NCI-H2171 (cell line): ENCODE results near the gene USP47.

Experiments used
- DNase-seq: peaks from one replicate; lab custom pipeline; 2025; lab: John Stamatoyannopoulos, UW

USP47 gene

DNA sequence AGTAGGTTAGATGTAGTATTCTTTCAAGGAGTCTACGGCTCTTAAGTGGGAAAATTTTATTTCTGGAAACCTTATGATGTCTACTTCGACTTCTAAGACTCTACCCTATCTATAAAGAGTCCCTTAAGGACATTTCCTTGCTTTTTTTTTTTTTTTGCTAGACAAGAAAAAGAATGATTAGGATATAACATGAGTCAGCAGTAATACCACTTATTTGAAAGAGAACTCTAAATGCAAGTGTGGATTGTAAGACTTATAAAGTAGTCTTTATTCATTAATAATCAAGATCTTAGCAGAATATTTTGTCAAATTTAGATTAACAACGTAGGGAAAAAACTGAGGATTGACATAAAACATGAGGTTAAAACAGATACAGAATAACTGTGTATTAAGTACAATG is 95.7 kb downstream of the USP47 start:
- no peak for DNase-seq

DNA sequence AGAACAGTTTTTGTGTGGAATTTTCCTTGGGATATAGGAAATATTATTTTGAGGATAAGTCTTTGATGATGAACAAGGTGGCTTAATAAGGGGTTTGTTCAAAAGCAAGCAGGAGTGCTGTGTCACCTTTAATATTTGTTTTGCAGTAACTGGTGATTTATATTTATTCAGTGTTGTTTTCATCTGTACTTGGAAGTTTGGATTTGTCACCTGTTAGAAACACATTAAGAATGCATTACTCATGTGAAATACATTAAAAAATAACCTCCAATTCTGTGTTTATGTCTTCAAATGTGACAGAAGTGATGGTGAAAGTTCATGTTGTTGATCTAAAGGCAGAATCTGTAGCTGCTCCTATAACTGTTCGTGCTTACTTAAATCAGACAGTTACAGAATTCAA is 96.2 kb downstream of the USP47 start:
- DNase-seq: no peak

DNA sequence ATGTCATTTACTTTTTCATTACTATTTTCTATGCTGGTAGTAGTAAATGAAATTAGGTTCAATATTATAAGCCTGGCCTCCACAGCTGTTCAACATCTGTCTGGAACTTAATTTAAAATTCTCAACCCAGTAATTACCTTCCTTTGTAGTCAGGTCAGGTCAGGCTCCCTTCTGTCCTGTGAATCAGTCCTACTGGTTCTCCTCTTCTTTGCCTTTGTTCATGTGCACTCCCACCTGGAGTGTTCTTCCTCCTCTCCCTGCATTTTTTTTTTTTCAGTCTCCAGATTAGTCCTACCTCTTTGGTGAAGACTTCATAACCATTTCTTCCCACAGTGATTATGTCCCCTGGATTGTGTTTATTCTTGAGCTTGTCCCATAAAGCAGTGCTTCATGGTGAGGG is 98.8 kb downstream of the USP47 start:
- DNase-seq: no peak

DNA sequence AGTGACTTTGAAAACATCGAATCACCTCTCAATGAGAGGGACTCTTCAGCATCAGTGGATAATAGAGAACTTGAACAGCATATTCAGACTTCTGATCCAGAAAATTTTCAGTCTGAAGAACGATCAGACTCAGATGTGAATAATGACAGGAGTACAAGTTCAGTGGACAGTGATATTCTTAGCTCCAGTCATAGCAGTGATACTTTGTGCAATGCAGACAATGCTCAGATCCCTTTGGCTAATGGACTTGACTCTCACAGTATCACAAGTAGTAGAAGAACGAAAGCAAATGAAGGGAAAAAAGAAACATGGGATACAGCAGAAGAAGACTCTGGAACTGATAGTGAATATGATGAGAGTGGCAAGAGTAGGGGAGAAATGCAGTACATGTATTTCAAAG is 100.9 kb downstream of the USP47 start:
- no peak for DNase-seq

DNA sequence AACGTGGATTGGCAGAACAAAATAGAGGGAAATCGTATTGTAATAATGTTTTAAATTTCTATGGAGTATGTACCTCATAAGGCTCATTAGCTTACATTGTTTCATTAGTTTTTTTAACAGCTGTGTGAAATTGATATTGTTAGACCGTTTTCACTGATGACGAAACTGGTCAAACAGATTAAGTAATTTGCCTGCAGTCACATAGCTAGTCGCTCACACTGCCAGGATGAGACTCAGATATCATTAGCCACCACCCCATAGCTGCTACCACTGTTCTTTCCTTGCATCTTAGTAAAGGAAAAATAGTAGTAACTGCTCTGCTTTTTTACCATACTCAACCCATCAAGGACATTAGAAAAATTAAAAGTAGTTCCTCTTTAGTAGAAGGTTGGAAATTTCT is 102.7 kb downstream of the USP47 start:
- no peak for DNase-seq

DNA sequence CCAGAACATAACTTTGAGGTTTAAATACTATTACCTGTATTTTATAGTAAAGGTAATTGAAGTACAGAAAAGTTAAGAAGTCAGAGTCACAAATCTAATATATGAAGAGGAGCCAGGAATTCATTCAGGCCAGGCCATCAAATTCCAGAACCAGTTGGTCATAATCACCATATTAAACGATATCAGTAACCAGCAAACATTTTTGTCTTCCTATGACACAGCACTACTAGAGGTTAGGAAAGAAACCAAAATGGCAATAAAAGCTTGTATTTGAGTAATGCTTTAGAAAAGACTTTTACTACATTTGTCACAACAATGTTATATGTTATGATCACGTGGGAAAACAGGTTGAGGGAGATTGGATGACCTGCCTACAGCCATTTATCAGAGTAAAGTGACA is 104.4 kb downstream of the USP47 start:
- no peak for DNase-seq

DNA sequence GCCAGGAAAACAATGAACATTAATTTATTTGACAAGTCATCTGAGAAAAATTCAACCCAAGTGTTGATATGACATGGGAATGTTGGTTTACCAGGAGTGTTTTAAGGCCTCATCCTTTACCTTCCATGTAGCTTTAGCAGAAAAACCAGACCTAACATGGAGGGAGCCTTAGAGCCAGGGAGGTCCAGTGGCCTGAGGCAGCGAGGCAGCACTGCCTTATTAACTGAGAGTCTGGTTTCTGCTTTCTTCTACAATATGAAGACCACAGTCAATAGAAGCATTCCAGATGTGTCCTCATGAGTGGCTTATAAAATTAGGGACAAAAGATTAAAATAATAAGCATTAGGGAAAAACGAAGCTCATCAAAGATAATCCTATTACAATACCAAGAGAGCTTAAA is 105.1 kb downstream of the USP47 start:
- no peak for DNase-seq

DNA sequence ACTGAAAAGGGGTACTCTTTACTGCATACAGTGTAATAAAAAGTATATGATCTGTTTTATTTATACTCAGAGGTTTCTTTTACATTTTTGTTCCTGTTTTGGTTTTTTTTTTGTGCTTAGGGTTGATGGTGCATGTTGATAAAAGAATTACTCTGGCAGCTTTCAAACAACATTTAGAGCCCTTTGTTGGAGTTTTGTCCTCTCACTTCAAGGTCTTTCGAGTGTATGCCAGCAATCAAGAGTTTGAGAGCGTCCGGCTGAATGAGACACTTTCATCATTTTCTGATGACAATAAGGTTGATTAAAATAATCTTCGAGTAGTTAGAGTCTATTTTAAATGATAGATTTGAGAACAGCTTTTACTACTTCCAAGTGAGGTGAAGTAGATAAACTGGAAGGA is 106.1 kb downstream of the USP47 start:
- DNase-seq: no peak

DNA sequence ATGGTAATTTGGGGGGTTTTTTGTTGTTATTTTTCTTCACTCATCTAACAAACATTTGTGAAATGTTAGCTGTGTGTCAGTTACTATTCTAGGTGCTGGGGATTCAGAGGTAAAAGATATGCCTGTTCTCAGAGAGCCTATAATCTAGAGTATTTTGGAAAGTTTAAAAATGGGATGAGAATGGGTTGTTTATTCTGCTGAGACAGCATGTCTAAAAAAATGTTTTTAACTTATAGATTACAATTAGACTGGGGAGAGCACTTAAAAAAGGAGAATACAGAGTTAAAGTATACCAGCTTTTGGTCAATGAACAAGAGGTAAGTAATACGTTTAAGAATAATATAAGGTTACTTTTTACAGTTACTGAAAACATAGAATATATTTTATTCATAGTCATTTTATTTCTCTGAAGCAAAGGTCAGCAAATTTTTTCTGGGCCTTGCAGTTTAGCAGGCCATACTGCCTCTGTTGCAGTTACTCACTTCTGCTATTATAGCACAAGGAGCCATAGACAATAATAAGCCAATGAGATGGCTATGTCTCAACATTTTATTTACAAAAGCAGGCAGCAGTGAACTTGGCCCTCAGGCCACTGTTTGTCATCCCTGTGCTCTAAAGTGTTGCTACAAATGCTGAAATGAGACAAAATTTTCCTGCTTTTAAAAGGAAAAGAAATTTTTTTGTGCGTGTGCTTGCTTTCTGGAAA is 106.6 kb downstream of the USP47 start:
- DNase-seq: no peak

DNA sequence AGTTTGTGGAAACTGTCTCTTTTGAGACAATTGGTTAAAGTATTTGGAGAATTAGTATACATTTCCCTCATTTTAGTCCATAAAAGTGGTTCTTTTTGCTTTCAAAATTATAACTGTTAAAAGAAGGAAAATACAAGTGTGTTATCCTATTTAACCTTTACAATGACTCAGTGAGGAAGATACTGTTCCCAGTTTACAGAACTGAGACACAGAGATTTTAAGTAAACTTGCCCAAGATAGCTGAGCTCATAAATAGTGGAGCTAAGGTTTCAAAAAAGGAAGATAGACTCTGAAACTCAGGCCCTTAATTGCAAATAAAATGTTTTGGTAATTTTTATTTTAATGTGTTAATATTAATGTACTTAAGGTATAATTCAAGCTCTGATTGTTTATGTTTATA is 107.7 kb downstream of the USP47 start:
- no peak for DNase-seq

DNA sequence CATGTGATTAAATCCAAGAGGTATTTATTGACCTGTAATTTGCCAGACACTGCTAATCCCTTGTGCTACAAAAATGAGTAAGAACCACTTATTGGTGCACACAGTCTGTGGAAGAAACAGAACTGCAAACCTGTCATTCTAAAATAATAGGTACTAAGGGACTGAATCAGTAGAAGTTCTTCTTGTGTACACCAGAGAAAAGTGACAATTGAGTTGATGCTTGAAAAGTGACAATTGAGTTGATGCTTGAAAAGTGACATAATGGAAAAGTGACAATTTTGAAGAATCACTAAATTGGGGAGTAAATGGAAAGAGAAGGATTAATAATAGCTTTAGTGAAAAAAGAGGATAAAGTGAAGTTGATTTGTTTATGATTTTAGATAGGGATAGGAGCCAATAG is 110.3 kb downstream of the USP47 start:
- no peak for DNase-seq

DNA sequence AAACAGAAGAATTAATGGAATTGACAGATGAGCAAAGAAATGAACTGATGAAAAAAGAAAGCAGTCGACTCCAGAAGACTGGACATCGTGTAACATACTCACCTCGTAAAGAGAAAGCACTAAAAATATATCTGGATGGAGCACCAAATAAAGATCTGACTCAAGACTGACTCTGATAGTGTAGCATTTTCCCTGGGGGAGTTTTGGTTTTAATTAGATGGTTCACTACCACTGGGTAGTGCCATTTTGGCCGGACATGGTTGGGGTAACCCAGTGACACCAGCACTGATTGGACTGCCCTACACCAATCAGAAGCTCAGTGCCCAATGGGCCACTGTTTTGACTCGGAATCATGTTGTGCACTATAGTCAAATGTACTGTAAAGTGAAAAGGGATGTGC is 114.2 kb downstream of the USP47 start:
- no peak for DNase-seq

DNA sequence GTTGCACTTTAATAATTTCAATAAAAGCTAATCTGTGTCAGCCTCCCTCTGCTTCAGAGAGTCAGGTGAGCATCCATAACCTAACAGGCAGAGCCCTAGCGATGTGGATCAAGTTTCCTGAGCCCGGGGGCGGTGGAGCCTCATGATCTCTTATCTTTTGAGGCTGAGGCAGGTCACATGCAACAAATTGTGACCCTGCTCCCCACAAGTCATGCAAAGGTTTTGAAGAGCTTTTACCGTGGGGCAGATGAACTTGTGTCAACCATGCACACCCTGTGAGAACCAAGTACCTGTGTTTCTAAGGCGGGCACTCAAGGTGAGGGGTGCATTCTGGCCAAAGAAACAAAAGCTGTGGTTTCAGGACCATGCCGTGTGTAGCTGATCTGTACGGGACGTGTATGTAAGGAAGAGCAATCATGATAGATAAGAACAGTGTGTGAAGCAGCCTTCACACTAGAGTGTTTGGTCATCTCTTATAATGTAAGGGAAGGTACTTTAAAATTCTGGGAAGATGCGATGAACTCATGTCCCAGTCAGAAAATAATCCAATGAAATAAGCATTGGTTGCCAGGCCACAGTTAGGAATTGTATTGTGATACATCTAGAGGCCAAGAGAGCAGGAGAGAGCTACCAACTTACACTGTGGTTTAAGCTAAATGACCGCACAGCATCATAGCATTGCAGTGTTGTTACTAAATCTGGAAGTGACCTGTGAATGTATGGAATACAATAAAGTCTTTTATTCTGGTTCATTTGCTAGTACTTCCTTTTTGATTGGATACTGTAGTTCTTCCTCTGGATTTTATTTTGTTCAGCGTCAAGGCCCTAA is 116.8 kb downstream of the USP47 start:
- DNase-seq: no peak

DNA sequence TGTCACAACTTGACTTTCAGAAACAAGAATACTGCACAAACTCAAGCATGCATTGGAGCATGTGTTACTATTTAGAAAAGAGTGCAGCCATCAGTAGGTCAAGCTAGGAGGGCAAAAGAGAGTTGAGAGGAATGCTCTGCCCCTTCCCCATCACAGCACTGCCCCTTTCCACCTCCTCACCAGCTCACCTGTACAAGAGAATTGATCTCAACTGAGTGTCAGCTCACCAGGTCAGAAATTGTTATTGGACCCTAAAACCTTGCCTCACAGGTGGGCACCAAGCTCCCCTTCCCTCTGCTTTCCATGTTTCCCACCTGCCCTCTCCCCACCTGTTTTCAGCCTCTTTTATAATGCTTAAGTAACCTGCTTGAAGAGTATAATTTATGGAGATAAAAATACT is 117.8 kb downstream of the USP47 start:
- DNase-seq: no peak

DNA sequence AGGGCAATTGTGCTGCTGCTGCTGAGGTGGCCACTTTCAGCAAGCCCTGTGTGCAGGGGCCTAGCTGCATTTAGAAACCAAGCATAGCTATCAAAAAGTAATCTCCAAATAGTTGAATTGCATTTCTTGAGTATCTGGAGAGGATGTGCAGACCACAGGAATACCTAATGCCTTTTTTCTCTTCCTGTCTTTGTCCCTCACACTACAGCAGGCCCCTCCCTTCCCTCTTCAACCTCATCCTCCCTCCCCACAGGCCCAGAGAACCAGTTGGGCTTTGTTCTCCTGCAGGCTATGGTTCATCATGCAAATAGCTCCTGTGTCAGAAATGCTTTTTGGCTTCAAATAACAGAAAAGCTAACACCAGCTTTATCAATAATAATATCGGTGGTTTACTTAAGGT is 118.9 kb downstream of the USP47 start:
- DNase-seq: no peak

DNA sequence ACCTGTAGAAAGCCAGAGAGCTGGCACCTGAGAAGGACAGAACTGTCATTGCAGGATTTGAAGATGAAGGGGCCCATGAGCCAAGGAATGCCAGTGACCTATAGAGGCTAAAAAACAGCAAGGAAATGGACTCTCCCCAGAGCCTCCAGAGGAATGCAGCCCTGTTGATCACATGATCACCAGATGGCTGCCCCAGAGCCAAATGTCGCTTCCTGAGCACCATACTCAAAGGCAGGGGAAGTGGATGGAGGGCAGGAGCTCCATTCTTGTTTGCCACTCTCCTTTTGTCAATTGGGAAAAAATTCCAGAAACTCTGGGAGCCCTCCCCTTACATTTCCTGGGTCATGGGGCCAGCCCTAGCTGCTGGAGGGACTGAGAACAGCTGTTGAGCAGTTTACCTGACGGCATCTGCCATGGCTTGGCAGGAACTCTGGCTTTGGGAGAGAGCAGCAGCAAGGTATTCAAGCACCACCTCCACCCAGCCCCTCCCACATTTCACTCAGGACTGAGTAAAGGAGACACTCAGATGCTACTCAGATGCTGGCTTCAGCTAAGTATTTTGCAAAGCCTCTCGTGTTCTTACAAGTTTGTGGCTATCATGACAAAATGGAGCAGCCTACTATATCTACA is 119.7 kb downstream of the USP47 start:
- DNase-seq: no peak

DNA sequence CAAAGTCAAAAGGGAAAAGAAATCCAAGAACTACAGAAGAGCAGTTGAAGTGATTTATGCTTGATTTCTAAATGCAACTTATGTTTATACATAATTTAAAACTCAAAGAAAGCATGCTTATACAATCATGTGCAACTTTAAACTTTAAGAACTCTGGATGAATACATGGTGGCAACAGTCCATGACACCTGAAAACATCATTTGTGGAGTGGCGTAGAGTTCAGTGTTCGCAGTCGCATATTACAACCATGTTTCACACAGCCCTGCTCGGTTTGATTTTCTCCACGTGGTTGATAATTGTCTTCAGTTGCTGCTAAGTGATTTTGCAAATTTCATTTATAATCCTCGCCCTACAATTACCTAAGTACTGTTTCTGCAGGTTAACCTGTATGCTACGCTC is 121.3 kb downstream of the USP47 start:
- no peak for DNase-seq

DNA sequence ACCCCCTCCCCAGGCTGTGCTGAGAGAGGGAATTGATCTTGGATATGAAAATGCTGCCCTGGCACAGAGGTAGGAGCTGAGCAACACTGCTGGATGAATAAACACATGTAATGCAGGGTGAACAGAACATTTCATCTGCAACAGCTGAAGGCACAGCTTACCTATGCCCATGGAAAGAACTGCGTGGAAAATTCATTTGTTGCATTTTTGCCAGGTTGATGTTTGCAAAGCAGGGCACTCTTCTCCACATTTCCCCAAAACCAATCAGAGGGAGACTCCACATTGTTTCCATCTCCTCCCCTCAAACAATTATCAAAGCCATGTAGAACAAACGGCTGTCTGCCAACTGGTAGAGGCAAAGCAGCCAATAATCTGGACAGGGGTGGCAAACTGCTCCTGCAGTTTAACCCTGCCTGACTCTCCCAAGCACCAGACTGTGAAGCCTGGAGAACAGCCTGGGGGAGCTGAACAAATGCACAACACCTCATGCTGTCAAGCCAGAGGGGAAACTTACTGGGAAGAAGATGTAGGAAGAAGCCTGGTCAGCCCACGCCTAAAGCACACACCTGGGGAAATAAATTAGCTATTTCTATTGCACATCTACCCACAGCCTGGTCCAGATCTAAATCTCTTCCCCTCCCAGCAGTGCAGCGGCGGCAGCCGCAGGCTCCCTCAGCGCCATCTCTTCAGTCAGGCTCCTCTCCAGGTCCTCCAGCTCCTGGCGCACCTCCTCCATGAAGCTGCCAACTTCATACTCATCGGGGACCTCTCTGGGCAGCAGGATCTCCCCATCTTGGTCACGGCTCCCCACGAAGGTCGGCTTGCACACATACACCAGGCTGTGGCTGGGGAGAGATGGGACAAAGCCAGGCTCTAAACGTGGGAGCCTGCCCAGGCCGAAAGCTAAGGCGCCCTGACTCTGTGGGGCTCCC is 122.3 kb downstream of the USP47 start:
- no peak for DNase-seq

DNA sequence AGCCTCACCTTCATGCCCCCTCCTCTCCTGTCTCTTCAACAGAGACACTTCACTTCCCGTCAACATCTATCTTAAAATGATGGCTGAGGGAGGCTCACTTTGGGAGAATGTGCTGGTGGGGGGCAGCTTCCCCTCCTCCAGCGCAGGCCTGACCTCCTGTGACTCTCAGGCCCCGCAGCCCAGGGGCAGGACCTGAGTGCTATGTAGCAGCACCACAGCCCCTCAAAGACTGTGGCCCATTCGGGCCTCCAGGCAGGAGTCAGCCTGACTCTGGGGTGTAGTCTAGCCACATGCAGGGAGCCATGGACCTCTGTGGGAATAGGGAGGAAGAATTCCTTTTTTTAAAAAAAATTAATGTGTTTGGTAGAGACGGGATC is 123.0 kb downstream of the USP47 start:
- no peak for DNase-seq

DNA sequence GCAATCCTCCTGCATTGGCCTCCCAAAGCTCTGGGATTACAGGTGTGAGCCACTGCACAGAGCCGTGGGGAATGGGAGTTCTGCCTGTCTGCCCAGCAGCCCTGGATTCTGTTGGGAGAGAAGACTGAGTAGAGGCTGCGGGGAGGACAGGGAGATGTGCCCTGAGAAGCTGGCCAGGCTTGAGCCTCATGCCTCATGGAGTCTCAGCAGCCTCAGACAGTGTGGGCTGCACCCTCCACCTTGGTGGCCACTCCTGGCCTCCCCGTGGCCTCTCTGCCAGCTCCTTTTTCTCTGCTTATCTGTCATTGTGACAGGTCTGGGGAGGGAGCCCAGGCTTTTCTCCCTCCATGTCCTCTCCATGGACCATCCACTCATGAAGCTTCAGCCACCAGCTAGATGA is 123.4 kb downstream of the USP47 start:
- DNase-seq: no peak

DNA sequence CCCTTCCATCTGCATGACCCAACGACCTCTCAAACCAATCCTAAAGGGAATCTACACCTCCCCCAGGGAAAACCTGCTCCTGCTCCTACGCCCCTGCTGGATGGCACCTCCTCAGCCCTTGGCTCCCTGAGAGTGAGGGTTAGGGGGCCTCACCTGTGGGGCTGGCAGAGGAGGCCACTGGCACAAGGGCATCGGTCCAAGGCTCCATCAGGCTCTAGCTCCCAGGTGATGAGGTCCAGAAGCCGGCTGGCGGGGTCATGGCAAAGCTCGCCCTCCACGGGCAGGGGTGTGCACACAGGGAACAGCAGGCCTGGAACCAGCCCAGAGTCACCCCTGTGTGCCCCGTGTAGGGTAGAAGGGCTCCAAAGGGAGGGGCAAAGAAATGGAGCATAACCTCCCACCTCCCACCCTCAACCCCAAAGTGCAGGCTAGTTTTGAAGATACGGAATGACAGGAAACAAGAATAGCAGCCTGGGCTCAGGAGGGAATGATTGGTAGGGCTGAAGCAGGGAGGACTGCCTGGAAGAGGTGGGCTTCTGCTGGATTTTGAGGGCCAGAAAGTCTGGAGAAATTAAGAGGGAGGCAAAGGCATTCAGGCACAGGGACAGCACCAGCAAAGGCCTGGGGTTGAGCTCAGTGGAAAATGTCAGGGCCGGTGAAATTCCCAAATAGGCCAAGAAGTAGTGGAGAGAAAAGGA is 124.0 kb downstream of the USP47 start:
- no peak for DNase-seq

DNA sequence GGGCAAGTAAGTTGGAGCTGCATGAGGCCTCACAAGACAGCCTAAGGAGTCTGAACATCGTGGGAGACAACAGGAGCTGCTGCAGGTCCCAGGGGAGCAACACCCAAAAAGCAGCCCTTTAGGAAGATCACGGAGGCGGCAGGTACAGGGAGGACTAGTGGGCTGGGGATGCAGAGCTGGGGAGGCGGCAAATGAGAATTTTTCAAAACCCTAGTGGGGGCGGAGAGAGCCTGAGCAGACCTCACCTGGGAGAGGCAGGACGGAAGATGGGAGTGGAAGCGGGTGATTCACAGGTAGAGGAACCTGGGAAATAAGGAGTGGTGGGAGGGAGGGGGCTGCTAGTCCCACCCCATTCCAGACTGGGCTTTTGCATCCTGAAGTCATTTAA is 124.6 kb downstream of the USP47 start:
- DNase-seq: no peak
